HTR-8/SVneo (cell line): ENCODE measurements around the gene SEPTIN2.
"Not testable (repeated sequence)": the region's sequence is repeated elsewhere in the genome, so short reads cannot be mapped to it uniquely, and the experiment has no call there.

Source experiments
- DNase-seq: peaks from one replicate; pipeline ENCODE4 v3.0.0; 2011; ENCODE audit warnings: low spot score, mixed read lengths; ENCODE audit not compliant: insufficient read length
- FAIRE-seq: peaks from 2 replicates; lab custom pipeline; 2011; peaks lifted over from hg19 to GRCh38; lab: Jason Lieb, UNC

Gene SEPTIN2

GRCh38 chr2:241286348-241287090 lies 29.2 kb upstream of the SEPTIN2 start:
- no peak for FAIRE-seq

DNA sequence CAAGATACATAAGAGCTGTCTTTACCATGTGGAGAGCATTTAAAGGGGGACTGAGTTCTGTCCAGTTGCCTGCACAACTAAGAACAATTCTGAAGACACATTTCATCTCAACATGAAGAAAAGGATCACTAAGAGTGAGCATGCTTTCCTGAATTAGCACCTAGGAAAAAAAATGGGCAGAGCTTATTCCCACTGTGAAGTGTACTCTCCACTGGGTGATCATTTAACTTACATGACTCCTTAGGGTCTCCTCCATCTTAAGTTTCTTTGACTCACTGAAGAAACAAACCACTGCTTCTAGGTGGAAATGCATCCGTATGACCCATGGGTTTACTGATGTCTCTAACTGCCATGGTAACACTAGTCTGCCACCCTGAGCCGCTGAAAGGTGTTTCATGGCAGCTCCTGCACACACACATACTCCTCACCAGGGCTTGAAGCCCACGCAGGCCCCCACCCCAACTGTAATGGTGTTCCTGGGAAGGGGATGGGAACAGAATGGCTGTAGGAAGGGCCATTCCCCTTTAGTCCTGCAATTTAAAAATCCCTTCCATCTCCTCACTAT lies 27.3 kb upstream of the SEPTIN2 start:
- FAIRE-seq: no peak
- DNase-seq: no peak

More at GRCh38 chr2:241286348-241287090, 29.2 kb upstream of the SEPTIN2 start:
- no peak for DNase-seq

- FAIRE-seq (no peak), DNase-seq (no peak)
Measured at GRCh38 chr2:241289053-241289452, 26.7 kb upstream of the SEPTIN2 start.

- FAIRE-seq: no peak
- no peak for DNase-seq
Measured at GRCh38 chr2:241289597-241289996, 26.1 kb upstream of the SEPTIN2 start.

DNA sequence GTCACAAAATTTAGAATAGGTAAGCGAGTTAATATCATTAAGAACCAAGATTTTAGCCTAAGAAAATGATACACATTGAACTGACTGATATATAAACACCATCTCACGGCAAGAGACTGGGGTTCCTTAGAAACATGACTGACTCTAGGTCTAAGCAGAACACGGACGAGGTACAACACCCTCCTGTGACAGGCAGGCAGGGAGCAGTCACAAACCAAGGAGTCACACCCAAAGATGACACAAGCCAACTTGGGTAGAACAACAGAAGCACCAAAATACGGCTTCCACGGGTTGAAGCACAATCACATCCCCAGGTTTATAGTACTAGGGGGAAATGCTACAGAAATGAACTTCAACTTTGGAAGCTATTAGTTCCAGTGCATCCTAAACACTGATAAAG lies 24.6 kb upstream of the SEPTIN2 start:
- DNase-seq (no peak), FAIRE-seq (no peak)

DNA sequence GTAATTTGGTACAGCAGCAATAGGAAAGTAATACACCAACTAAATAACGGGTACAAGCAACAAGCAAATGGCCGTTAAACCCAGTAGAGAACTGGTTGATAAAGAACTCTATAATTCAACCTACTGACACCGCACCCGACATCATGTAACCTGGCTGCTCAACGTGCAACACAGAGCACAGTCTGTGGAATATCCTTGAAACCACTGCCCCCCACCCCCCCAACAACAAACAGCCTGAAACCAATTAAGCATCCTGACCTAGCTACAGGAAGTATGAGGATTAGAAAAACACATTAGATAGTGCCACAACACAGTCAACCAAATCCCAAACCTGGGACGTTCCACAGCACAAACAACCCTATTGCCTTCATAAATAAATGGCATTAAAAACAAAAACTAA lies 23.7 kb upstream of the SEPTIN2 start:
- no peak for FAIRE-seq

DNA sequence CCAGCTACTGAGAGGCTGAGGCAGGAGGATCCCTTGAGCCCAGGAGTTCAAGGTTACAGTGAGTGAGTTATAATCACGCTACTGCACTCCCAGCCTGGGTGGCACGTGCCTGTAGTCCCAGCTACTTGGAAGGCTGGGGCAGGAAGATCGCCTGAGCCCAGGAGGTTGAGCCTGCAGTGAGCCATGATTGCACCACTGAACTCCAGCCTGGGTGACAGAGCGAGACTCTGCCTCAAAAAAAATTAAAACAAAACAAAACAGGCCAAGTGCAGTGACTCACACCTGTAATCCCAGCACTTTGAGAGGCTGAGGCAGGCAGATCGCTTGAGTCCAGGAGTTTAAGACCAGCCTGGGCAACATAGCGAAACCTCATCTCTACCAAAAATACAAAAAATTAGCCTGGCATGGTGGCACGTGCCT lies 22.3 kb upstream of the SEPTIN2 start:
- DNase-seq, FAIRE-seq: not testable (repeated sequence)

More for the DNA sequence above, 23.7 kb upstream of the SEPTIN2 start:
- no peak for DNase-seq

DNA sequence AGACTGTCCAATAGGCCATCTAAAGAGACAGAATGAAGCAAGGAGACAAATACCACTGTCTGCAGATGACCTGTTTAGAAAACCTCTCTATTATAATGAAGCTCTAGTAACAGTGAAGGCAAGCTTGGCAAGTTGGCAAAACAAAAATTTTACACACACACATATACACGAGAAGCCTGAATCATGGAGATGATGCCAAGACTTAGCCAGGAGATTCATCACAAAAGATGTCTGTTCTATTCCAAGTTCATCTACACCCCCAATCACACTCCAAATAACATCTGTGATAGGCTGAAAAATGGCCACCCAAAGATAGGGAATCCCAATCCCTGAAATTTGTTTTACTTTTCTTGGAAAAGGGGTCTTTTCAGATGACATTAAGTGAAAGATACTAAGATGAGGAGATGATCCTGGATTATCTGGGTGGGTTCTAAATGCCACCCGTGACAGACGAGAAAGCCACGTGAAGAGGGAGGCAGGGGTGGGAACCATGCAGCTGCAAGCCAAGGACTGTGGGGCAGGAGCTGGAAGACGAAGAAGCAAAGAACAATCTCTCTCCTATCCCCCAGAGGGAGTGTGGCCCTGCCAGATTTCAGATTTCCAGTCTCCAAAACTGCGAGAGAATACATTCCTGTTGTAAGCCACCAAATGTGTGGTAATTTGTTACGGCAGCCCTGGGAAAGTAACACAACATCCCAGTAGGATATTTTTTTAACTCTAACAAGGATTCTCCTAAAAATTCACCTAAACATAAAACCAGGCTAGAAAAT lies 20.2 kb upstream of the SEPTIN2 start:
- no peak for DNase-seq
- no peak for FAIRE-seq

DNA sequence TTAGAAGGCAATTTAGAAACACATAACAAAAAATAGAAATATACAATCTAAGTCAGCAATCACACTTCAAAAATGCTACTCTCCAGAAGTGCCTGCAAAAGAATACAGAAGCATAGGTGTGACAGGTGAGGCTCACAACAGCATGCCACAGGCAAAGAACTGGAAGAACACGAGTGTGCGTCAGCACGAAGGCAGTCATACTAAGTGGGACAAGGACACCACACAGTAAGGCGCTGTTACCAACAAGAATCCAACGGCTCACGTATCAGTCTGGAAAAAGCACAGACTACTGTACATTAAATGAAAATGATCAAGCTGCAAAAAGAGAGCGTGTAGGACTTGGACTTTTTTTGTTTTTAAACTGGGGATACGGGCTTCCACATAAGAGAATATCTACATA lies 19.0 kb upstream of the SEPTIN2 start:
- DNase-seq (no peak), FAIRE-seq (no peak)

GRCh38 chr2:241298673-241299072 lies 17.1 kb upstream of the SEPTIN2 start:
- no peak for FAIRE-seq

DNA sequence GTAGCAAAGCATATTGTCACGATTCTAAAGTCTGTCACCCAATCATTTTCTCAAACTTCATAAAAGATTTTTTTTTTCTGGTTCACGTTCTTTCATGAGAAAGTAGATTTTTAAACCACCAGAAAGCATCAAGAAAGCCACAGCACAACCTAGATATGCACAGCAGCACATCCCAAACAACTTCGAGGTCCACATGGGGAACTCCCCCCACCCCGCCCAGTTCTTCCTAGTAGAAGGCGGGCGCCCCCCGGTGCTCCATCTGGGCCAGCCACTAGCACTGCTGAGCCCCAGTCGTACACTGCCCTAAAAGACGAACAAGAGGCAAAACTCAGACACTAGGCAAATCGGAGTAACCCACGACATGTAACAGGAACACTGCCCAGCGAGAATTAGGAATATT lies 15.7 kb upstream of the SEPTIN2 start:
- no peak for DNase-seq
- no peak for FAIRE-seq

More at GRCh38 chr2:241298673-241299072, 17.1 kb upstream of the SEPTIN2 start:
- no peak for DNase-seq

- no peak for FAIRE-seq
Measured at GRCh38 chr2:241302083-241302482, 13.6 kb upstream of the SEPTIN2 start.

DNA sequence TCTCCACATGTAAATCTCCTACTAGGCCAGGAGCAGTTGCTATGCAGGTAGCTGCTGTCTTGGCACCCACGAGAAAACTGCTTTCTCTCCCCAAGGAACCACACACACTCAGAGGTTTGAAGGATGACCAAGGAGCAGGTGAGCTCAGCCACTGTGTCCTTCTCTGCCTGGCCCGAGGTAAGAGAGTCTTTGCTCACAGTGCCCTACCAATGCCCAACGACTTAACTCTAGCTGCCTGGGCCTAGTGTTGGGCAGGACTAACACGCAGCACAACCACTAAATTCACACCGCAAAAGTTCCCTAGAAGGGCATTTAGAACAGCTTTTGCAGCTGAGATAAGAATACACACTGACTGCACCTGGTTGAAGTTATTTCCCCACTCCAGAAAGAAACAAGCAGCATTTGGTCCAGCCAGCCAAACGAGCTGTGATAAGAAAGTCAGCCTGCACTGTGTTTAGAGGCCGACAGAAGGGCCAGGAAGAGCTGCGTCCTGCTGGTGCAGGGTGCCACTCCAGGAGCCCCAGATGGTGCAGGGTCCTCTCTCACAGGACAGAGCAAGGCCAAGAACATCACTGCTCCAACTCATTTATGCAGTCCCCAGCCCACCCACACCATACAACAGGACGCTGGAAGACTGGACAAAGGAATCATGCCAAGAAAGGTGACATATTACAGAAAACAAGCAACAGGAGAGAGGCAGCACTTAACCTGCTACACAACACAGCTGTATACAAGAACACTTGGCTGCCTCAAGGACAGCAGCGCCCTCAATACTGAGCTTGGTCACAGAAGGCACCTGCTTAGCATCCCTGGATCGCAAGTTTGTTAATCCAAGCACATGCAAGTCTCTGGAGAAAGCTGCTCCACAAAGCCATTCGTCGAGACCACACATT lies 12.7 kb upstream of the SEPTIN2 start:
- DNase-seq (no peak), FAIRE-seq (no peak)

More at GRCh38 chr2:241302083-241302482, 13.6 kb upstream of the SEPTIN2 start:
- DNase-seq: no peak

DNA sequence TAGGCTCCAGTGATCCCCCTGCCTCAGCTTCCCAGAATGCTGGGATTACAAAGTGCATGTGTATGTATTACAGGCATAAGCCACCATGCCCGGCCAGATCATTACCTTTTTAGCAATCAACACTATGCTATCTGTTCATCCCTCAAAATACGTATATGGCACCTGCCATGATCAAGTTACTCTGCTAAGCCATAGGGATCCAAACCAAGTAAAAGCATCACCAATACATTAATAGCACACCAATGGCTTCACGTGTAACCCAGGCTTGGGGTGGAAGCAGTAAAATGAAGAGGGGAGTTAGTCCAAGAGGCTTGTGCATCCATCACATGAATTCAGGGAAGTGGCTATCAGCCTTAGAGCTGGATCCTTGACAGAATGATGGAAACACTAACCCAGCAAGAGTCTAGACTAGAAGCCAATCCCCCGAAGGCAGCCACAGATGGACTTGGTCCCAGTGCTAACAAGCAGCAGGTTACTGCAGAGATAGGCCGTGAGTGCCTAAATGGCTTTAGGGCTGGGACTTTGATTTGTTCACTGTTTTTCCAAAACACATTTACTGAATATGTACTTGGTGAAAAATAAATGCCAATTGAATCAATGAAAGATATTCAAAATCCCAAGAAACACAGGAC lies 11.6 kb upstream of the SEPTIN2 start:
- DNase-seq (no peak), FAIRE-seq (no peak)

- FAIRE-seq: no peak
- DNase-seq: no peak
Measured at GRCh38 chr2:241307055-241307454, 8.7 kb upstream of the SEPTIN2 start.

DNA sequence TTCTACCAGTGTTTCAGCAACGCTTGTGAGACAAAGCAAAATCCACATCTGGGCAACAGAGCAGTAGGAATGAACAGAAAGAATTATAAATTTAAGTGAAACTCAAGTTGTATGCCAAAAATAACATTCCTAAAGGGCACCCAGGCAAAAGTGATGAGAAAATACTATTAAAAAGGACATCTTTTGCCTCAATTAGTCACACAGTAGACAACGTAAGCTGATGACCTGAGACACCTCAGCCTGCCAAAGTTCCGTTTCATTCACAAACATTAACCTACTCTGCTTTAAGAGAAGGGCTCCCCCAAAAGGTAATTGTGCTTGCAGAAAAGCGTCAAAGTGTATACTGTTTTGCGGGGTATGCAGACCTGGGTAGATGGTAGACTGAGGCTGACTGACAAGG lies 7.5 kb upstream of the SEPTIN2 start:
- FAIRE-seq (no peak), DNase-seq (no peak)

DNA sequence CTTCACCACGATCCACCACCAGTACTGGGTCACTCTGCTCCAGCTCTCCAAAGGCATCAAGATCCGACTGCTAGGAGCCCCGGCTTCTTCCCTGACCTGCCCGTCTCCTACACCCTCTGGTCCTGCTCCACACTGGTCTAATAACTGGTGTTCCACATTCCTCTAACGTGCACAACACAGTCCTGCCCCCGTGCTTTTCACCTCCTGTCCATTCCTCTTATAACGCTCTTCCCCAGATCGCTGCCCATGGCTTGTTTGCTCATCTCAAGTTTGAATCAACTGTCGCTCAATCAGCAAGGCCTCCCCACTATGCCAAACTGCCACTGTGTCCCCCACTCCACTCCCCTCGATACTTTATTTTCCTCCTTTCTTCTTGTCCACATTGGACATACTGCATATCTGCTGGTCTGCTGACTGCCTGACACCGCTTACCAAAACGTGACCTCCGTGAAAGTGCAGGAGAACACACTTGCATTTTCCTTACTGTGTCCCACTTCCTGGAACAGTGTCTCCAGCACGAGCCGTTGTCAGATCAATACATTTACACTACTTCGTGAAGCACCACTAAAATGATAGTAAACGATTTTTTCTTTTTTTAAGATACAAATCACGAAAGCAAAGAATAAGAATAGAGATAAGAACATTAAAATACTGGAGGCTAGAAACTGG lies 6.8 kb upstream of the SEPTIN2 start:
- FAIRE-seq: no peak
- DNase-seq: no peak

GRCh38 chr2:241309684-241310117 lies 6.0 kb upstream of the SEPTIN2 start:
- FAIRE-seq: no peak
- no peak for DNase-seq

DNA sequence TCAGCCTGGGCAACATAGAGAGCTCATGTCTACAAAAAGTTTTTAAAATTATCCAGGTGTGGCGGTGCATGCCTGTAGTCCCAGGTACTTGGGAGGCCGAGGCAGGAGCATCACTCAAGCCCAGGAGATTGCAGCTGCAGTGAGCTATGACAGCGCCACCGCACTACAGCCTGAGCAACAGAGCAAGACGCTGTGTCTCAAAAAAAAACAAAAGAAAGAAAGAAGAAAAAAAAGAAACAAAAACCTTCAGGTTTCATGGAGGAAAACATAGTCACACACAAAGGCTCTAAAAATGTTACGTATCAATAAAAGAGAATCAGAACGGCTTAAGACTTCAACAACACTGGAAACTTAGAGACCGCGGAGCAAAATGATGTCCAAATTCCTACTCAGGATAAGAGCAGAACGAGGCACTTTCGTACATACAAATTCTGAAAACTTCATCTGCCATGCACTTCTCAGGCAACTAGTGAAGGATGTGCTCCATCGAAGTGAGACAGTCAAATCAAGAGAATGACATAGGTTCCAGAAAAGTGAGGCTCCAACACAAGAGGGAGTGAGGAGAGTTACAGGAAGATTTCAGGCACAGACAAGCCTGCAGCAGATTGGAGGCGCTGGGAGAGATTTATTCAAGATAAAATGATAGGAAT lies 4.7 kb upstream of the SEPTIN2 start:
- DNase-seq: no peak
- no peak for FAIRE-seq
